K562 (cell line): Measurements from ENCODE around the gene ANKRD34A. TPM values are rescaled to one million over a fixed set of nuclear protein-coding genes. Genes with fewer than 3 reads are reported as not detected.

Experiments used
- BRD4 ChIP-seq: fragments of 200-600 bp; sonication (generic); IDR thresholded peaks from 2 replicates; pipeline ENCODE4 v1.6.1; 2017; ENCODE audit warnings: inconsistent platforms
- CCAR2 ChIP-seq: fragments of 200-400 bp; formaldehyde crosslinking; IDR thresholded peaks from 2 replicates; pipeline ENCODE4 v1.6.1; 2017; ENCODE audit warnings: mild to moderate bottlenecking, low read depth, low read length
- CUX1 ChIP-seq: fragments of 200-800 bp; sonication (Bioruptor generic); IDR thresholded peaks from 2 replicates; pipeline ENCODE4 v1.6.1; 2016; ENCODE audit warnings: missing genetic modification characterization, missing compliant biosample characterization
- E2F5 ChIP-seq: sonication (generic); formaldehyde crosslinking; IDR thresholded peaks from 2 replicates; pipeline ENCODE4 v1.8.0; 2022; ENCODE audit warnings: mild to moderate bottlenecking, missing genetic modification reagents
- E2F6 ChIP-seq, 2 experiments: IDR thresholded peaks; 2 replicates each; pipeline ENCODE4 v1.6.1; 2011; ENCODE audit warnings: borderline replicate concordance in 1 of 2, control low read depth in 1 of 2, low read depth in 1 of 2, low read length in 1 of 2, mild to moderate bottlenecking in 1 of 2, mixed read lengths in 1 of 2, moderate library complexity in 1 of 2; ENCODE audit not compliant: insufficient read depth in 1 of 2, insufficient read length in 1 of 2, poor library complexity in 1 of 2, severe bottlenecking in 1 of 2; ENCODE audit errors: extremely low read depth in 1 of 2
- ESRRA ChIP-seq: fragments of 450-650 bp; IDR thresholded peaks from 2 replicates; pipeline ENCODE4 v1.6.1; 2014; ENCODE audit warnings: low read depth, mild to moderate bottlenecking, moderate library complexity, borderline replicate concordance
- FOXM1 ChIP-seq, 2 experiments: fragments of 450-650 bp in 1 of 2; sonication (generic) in 1 of 2; formaldehyde crosslinking in 1 of 2; IDR thresholded peaks; 2 replicates each; pipeline versions ENCODE4 v1.6.1 to v1.9.0; 2017 to 2022; ENCODE audit warnings: low read depth in 2 of 2, mild to moderate bottlenecking in 2 of 2, missing genetic modification reagents in 1 of 2, moderate library complexity in 1 of 2
- HIVEP1 ChIP-seq: fragments of 250-450 bp; sonication (Bioruptor Pico); IDR thresholded peaks from 2 replicates; pipeline ENCODE4 v1.4.0; 2020; ENCODE audit warnings: mild to moderate bottlenecking
- HMG20B ChIP-seq: fragments of 250-450 bp; sonication (Bioruptor Pico); IDR thresholded peaks from 2 replicates; pipeline ENCODE4 v1.5.0; 2021; ENCODE audit warnings: mild to moderate bottlenecking
- KAT8 ChIP-seq: fragments of 450-650 bp; IDR thresholded peaks from 2 replicates; pipeline ENCODE4 v1.6.1; 2016; ENCODE audit warnings: low read depth, mild to moderate bottlenecking
- KLF16 ChIP-seq: IDR thresholded peaks from 2 replicates; pipeline ENCODE4 v1.6.1; 2016; ENCODE audit warnings: antibody characterized with exemption
- NFYB ChIP-seq: IDR thresholded peaks from 2 replicates; pipeline ENCODE4 v1.6.1; 2011; ENCODE audit warnings: mild to moderate bottlenecking, moderate library complexity; ENCODE audit not compliant: insufficient read length; ENCODE audit errors: extremely low read depth
- NR4A1 ChIP-seq, 2 experiments: fragments of 250-450 bp in 1 of 2; fragments of 450-650 bp in 1 of 2; sonication (Bioruptor Pico) in 1 of 2; IDR thresholded peaks; 2 replicates each; pipeline versions ENCODE4 v1.4.0 to v1.6.1; 2016 to 2020; ENCODE audit warnings: mild to moderate bottlenecking in 2 of 2, missing compliant biosample characterization in 1 of 2, missing genetic modification characterization in 1 of 2, moderate library complexity in 1 of 2
- OTX1 ChIP-seq: fragments of 450-650 bp; formaldehyde crosslinking; IDR thresholded peaks from 2 replicates; pipeline ENCODE4 v1.4.0; 2022; ENCODE audit warnings: mild to moderate bottlenecking
- PPARD ChIP-seq: fragments of 250-450 bp; sonication (Bioruptor Pico); IDR thresholded peaks from 2 replicates; pipeline ENCODE4 v1.8.0; 2022; ENCODE audit warnings: inconsistent platforms, mild to moderate bottlenecking, moderate library complexity
- PREB ChIP-seq: sonication (generic); formaldehyde crosslinking; IDR thresholded peaks from 2 replicates; pipeline ENCODE4 v1.8.1; 2023; ENCODE audit warnings: mild to moderate bottlenecking, missing genetic modification reagents
- SLC30A9 ChIP-seq: fragments of 250-450 bp; sonication (Bioruptor Pico); IDR thresholded peaks from 2 replicates; pipeline ENCODE4 v1.8.0; 2022; ENCODE audit warnings: mild to moderate bottlenecking, moderate library complexity
- SMAD3 ChIP-seq: fragments of 450-650 bp; formaldehyde crosslinking; conservative IDR thresholded peaks from 2 replicates; pipeline ENCODE4 v1.4.0; 2020; ENCODE audit warnings: mild to moderate bottlenecking
- SNRNP70 ChIP-seq: fragments of 200-400 bp; formaldehyde crosslinking; optimal IDR thresholded peaks from 2 replicates; pipeline ENCODE3; 2017; ENCODE audit warnings: low read depth, low read length
- SPI1 ChIP-seq: IDR thresholded peaks from 2 replicates; pipeline ENCODE4 v1.6.1; 2011; ENCODE audit warnings: low read depth, low read length, control low read depth, borderline replicate concordance
- polyA plus RNA-seq, 8 experiments: library from polyadenylated mRNA; depleted of rRNA in 4 of 8; stranded (reverse) in 5 of 8; unstranded in 3 of 8; fragments of >200 nt; fragmentation: Nextera tagmentation in 2 of 8; fragmentation: Illumina TruSeq in 1 of 8; extraction: Ambion mirVana in 2 of 8; extraction: Trizol in 1 of 8; gene quantifications; 2 replicates each; pipeline versions ENCODE4 v1.2.1 to v1.2.3, GENCODE V29; 2011 to 2014; ENCODE audit warnings: inconsistent platforms in 1 of 8, missing spikeins in 1 of 8
- total RNA-seq, 7 experiments: library from RNA; depleted of rRNA in 6 of 7; stranded (reverse); fragments of >200 nt in 6 of 7; fragmentation: Illumina TruSeq in 2 of 7; extraction: Trizol in 2 of 7; gene quantifications; 2 replicates each; pipeline versions ENCODE4 v1.2.1 to v1.2.3, GENCODE V29; 2011 to 2021; ENCODE audit warnings: low replicate concordance in 1 of 7

Gene ANKRD34A
- total and polyA plus RNA-seq, 9 of the 15 experiments (the other 6 are each of a cell fraction or from before 2014, with no cell fraction given), result 0.06 to 1.6 (median 0.43) TPM

- TF ChIP-seq E2F6 (IDR thresholded peaks at IDR 0.05; ENCODE audit: borderline replicate concordance in 1 of 2, extremely low read depth in 1 of 2, insufficient read depth in 1 of 2, insufficient read length in 1 of 2, low read depth in 1 of 2, low read length in 1 of 2, poor library complexity in 1 of 2, severe bottlenecking in 1 of 2), result no peak
- TF ChIP-seq SPI1, result peak; percentile 69; the same call in 1 of the 2 replicates
- no peak for TF ChIP-seq E2F5 (CRISPR knock-in tag)
- peak; percentile 85 for TF ChIP-seq SMAD3
- TF ChIP-seq BRD4, result peak; percentile 23
- no peak for TF ChIP-seq SNRNP70
- TF ChIP-seq FOXM1 (IDR thresholded peaks at IDR 0.05; ENCODE audit: low read depth), result no peak
- no peak for TF ChIP-seq FOXM1 (CRISPR knock-in tag; IDR thresholded peaks at IDR 0.05; ENCODE audit: low read depth)
- TF ChIP-seq HMG20B (CRISPR knock-in tag), result peak; percentile 93
- TF ChIP-seq KLF16, result no peak
- no peak; the same call in 1 of the 2 replicates for TF ChIP-seq CUX1 (CRISPR knock-in tag)
- no peak for TF ChIP-seq PREB (CRISPR knock-in tag)
- 0 out of 2 replicates have a peak, but pooled peaks have one; percentile 14 for TF ChIP-seq ESRRA
- TF ChIP-seq PPARD (CRISPR knock-in tag), result no peak
- no peak for TF ChIP-seq NFYB
- TF ChIP-seq SLC30A9, result no peak
- no peak for TF ChIP-seq HIVEP1 (CRISPR knock-in tag)
- TF ChIP-seq CCAR2, result no peak
- no peak for TF ChIP-seq NR4A1 (CRISPR knock-in tag; IDR thresholded peaks at IDR 0.05)
- TF ChIP-seq NR4A1 (tag; IDR thresholded peaks at IDR 0.05), result no peak
- TF ChIP-seq KAT8, result no peak
- TF ChIP-seq OTX1 (CRISPR knock-in tag), result peak; percentile 100
Measured at GRCh38 chr1:145991735-145992412, 27.5 kb upstream of the ANKRD34A start (continued).
